Measurements from ENCODE around the gene GAB2. TPM values are rescaled to one million over a fixed set of nuclear protein-coding genes. Genes with fewer than 3 reads are reported as not detected.

Gene GAB2
- total and polyA plus RNA-seq, 2 of the 4 experiments (the other 2 are of a cell fraction) = 3.3 to 5.9 TPM

DNA sequence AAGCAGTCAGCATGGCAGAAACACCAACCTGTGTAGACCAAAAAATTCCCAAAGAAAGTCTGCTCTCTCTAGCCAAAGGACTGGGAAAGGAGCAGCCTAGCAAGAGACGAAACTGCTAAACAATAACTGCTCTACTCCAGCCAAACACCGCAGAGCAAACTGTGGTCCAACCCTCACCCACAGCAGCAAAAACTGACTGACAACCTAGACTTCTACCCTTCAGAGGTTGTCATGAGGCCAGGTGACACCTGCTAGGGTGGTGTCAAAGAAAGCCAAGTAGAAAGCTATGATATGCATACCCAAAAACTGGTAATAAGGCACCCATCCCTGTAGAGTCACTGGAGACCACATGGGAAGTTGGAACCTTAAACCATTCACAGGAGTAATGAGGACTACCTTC is 11.8 kb downstream of the GAB2 start:
- no CpG with 5 or more reads among the region's 2 CpGs for WGBS, 2 experiments (ENCODE audit: extremely low coverage in 2 of 2, insufficient read length in 1 of 2)
- Histone ChIP-seq H4K5ac (ENCODE audit: low read depth, low read length) (no peak overlapping the region), H2AFZ (replicated peaks; ENCODE audit: low read length, poor library complexity) (no peak overlapping the region), H4K91ac (ENCODE audit: insufficient read depth, low read depth, low read length) (no peak overlapping the region), H3K4ac (ENCODE audit: low read depth, low read length) (no peak overlapping the region), H3K4me3 (ENCODE audit: insufficient read depth, low read depth, low read length) (no peak overlapping the region), H3K56ac (ENCODE audit: extremely low read depth, insufficient read depth, low read length) (no peak overlapping the region), H3K18ac (ENCODE audit: low read depth, low read length) (no peak overlapping the region), H3K9me1 (ENCODE audit: insufficient read depth, low read length) (0 out of 2 replicates have a peak, but pooled peaks cover 5% of the 10 kb centered on the region), H2BK120ac (ENCODE audit: low read depth, low read length) (no peak overlapping the region), H3K36me3 (ENCODE audit: control insufficient read depth, insufficient read depth, low read length) (peaks cover 2% of the 10 kb centered on the region; the same call in 1 of the 2 replicates), H4K20me1 (ENCODE audit: insufficient read depth, low read length) (peaks cover 7% of the 10 kb centered on the region), H4K8ac (ENCODE audit: low read depth in 2 of 2, low read length in 2 of 2) (no peak overlapping the region), H3K4me1 (ENCODE audit: control insufficient read depth, insufficient read depth, low read length) (no peaks in the 10 kb centered on the region), H3K14ac (replicated peaks; ENCODE audit: low read depth, low read length) (no peak overlapping the region), H2AK5ac (ENCODE audit: low read depth, low read length) (no peak overlapping the region), H3K27me3 (ENCODE audit: control insufficient read depth, insufficient read depth, low read length) (no peaks in the 10 kb centered on the region), H2BK20ac (ENCODE audit: low read depth, low read length) (no peak overlapping the region), H3K4me2 (ENCODE audit: low read depth, low read length) (no peak overlapping the region), H2AK9ac (replicated peaks; ENCODE audit: low read depth, low read length, poor library complexity) (no peak overlapping the region), H3K79me1 (ENCODE audit: low read depth in 1 of 2, low read length in 2 of 2) (peaks cover 30 to 34% of the 10 kb centered on the region in 2 experiments), H2BK5ac (ENCODE audit: low read depth, low read length, poor library complexity, severe bottlenecking) (no peak overlapping the region), H3K9me3 (ENCODE audit: control insufficient read depth, insufficient read depth, low read length) (peaks cover 10% of the 10 kb centered on the region), H3K9ac (ENCODE audit: low read depth, low read length) (no peak overlapping the region), H3K27ac (ENCODE audit: insufficient read depth, low read length) (no peak overlapping the region), H3K23ac (ENCODE audit: low read depth, low read length) (no peak overlapping the region), H2BK15ac (ENCODE audit: low read depth, low read length) (no peak overlapping the region)
- ATAC-seq (ENCODE audit: low read depth) (no peak), DNase-seq (no peak)
- no peak for TF ChIP-seq MXI1 (IDR thresholded peaks at IDR 0.05; ENCODE audit: borderline replicate concordance, low read depth, low read length)
- intact Hi-C loops (cut with micrococcal nuclease) = no loop called here
- dilution Hi-C loops (cut with HindIII; ENCODE audit: low sequenced_read_pairs, unreplicated experiment) = no loop called here
- CTCF ChIA-PET = no interaction called here
- POLR2A ChIA-PET (ENCODE audit: unreplicated experiment) = no interaction called here
- no TSS peak for BruUV-seq (replicated peaks)
- in situ Hi-C loops (cut with MboI; ENCODE audit: low sequenced_read_pairs) = no loop called here

Data from IMR-90 (cell line).